HG02885 (cell line): ENCODE data around the gene KCNN3.

Experiments
- ATAC-seq: cut with Tn5 transposase; IDR thresholded peaks from one replicate; pipeline ENCODE4 v1.9.1; 2021; ENCODE audit warnings: mild to moderate bottlenecking; ENCODE audit not compliant: unreplicated experiment, poor library complexity

The KCNN3 gene

GRCh38 chr1:154822233-154822632, 47.8 kb downstream of the KCNN3 start:
- no peak for ATAC-seq

GRCh38 chr1:154821083-154821482, 49.0 kb downstream of the KCNN3 start:
- ATAC-seq = no peak

DNA sequence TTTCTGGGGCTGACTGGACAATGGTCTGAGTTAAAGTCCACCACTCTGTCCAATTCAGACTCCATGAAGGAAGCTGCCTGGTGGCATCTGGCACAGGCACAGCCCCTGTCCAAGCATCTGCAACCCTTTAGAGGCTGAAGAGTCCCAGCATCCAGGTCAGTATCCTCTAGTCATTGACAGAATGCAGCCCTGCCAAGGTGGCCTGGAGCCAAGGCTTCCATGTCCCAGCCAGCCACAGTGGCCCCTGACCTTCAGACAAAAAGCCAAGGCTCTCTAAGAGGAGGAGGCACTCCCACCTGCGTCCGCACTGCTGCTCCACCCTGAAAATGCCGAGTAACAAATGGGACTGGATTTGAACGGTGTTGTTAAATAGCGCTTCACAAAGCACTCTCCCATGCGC, 49.4 kb downstream of the KCNN3 start:
- no peak for ATAC-seq

DNA sequence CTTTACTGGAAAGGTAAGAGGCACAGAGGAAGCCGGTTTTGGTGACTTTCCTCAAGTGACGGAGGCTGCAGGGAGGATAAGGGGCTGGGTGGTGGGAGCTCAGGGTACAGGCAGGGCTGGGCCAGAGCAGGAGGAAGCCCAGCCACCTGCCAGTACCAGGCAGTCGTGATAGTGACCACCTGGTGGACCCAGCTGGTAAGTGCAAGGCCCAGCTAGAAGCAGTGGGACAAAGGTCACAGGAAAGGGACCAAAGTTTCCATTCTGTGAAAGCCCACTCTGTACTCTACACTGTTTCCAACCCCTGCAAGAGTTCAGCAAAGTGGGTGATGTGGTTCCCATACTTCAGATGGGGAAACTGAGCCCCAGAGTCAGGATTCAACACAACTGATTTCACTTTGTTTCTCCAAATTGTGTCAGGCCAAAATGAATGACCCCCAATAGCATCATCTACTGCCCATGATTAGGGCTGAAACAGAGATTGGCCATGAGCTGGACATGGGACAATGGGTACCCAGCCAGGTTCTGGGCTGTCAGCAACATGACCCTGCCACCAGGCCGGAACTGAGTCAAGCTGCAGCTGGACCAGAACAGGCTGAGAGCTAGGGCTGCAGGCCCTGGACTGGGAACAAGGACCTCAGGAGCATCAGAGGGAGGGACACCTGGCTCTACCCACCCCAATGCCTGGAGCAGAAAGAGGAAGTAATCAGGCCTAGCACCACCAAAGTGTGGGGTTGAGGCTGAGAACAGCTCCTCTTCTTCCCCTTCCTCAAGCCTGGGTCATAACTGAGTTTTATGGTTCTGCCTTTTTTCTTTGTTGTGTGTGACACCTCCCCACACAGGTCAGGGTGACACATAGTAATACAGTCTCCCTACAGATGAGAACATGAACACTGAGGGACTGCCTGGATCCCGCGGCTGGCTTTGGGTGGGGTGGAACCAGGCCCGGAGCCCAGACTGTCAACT, 50.2 kb downstream of the KCNN3 start:
- no peak for ATAC-seq

DNA sequence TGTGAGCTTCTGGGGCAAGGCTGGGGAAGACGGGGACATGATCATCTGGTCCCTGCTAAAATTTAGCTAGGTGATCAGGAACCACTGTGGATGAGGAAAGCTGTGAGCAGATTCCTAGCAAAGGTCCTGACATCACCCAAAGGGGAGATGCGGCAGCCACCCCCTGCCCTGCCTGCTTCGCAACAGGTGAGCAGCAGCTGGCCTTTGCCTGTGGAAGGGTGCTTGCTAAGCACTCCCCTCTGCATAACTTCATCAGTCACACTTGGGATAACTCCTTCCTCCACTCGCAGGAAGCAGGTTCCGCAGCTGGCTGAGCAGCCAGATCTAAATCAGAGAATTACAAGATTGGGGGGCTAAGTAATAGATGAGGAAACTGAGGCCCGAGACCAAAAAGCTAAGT, 51.2 kb downstream of the KCNN3 start:
- no peak for ATAC-seq

DNA sequence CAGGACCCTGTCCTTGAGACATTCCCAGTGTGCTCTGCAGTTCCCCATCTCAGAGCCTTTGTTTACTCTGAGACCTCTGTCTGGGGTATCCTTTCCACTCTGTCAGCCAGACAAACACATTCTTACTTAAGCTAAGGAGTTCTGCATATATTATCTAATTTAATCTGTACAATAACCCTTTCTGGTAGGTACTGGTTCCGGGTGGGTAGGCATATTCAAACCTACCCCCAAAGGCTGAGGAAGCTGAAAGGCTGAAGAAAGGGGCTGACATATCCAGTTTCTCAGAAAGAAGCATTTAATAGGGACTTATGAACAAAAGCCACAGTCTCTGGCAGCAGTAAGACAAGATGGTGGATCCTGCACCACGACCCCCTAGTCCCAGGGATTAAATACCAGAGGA, 53.1 kb downstream of the KCNN3 start:
- no peak for ATAC-seq

GRCh38 chr1:154816369-154816768, 53.7 kb downstream of the KCNN3 start:
- no peak for ATAC-seq

GRCh38 chr1:154813846-154814505, 56.1 kb downstream of the KCNN3 start:
- no peak for ATAC-seq

DNA sequence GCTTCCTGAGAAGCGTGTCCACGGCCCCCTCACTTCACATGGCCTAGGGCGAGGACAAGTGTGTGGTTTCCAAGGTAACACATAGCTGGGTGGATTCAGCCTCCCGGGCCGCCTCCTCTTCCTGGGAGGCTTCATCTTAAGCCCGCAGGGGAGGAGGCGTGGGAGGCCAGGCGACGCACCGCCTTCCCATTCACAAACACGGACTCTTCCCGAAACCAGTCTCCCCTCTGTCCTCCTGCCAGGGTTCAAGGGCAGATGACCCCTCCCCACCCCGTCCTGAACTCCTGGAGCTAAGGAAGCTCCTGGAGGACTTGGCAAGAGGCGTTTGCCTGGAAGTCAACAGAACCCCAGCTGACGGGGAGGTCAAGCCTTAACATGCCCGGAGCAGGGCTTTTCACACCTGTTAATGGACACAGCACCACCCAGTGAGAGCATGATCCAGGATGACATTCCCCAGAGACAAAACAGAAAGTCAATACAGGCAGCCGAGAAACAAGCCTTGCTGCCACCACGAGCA, 56.7 kb downstream of the KCNN3 start:
- ATAC-seq = no peak

- ATAC-seq = no peak
Measured at GRCh38 chr1:154812877-154813276, 57.2 kb downstream of the KCNN3 start.

DNA sequence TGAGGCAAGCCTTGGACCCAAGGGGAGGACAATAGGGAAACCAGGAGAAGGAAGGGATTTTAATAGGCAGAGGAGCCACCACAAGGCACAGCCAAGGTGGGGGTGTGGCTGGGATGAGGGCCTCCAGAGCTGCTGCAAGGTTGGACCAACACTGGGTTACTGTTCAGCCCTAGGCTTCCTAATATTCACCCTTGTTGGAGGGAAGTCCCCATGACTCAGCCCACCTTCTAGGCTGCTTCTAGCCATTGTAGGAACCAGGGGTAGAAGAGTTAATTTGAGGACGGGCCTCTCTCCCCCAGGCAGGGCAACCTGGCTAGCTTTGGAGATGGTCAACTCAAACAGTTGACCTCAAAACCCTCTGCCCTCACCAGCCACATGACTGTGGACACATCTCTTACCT, 59.5 kb downstream of the KCNN3 start:
- ATAC-seq = no peak

GRCh38 chr1:154809436-154810413, 60.4 kb downstream of the KCNN3 start:
- ATAC-seq = no peak

- no peak for ATAC-seq
Measured at GRCh38 chr1:154808909-154809262, 61.2 kb downstream of the KCNN3 start.

GRCh38 chr1:154808261-154808908, 61.7 kb downstream of the KCNN3 start:
- ATAC-seq = no peak

DNA sequence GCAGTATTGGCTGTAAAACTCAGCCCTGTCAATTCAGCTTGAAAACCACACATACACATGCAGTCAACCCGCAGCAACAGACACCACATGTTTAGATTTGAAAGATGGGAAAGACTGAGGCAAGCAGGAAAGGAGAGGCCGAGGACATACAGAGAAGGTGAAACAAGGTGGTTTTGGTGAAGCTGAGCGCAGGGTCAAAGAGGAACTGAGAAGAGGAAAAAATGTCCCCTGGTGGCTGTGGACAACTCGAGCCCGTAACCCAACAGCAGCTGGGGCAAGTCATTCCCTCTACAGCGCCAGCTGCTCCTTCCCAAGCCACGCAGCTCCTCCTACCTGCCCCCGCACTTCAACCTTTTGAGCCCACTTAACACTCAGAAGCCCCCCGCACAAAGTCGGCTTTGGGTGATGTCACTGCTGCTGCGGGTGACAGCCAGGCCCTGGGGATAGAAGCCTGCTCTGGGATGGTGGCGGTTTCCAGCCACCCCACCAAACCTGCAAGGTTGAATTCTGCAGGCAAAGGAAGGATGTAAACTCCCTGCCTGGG, 63.0 kb downstream of the KCNN3 start:
- ATAC-seq = peak; percentile 83

- no peak for ATAC-seq
Measured at GRCh38 chr1:154806333-154806732, 63.7 kb downstream of the KCNN3 start.

- no peak for ATAC-seq
Measured at GRCh38 chr1:154802982-154803920, 66.8 kb downstream of the KCNN3 start.

- no peak for ATAC-seq
Measured at GRCh38 chr1:154802336-154802969, 67.6 kb downstream of the KCNN3 start.
